ENCODE data around the gene AKAP13. TPM values are rescaled to one million over a fixed set of nuclear protein-coding genes. Genes with fewer than 3 reads are reported as not detected.

The AKAP13 gene
- total RNA-seq, 1 experiment from 2014 or later = 54.5 TPM

- no peaks in the 10 kb centered on the region for H3K9me3 ChIP-seq (ENCODE audit: low read depth, low read length, poor library complexity, severe bottlenecking)
- DNase-seq (ENCODE audit: low spot score) = no peak
- intact Hi-C loops (cut with micrococcal nuclease; ENCODE audit: unreplicated experiment) = no loop called here
- TF ChIP-seq CTCF (conservative IDR thresholded peaks at IDR 0.05; ENCODE audit: low read depth, low read length) = no peak
- TF ChIP-seq EZH2 (IDR thresholded peaks at IDR 0.05; ENCODE audit: borderline replicate concordance, low read depth, low read length, poor library complexity, severe bottlenecking) = no peak
- ChIA-PET POLR2A (ENCODE audit: low non-redundant PET) (no interaction called here), CTCF (no interaction called here)
- H3K36me3 ChIP-seq (ENCODE audit: insufficient read depth, low read length, poor library complexity, severe bottlenecking) = no peaks in the 10 kb centered on the region
- no peak overlapping the region for H3K4me3 ChIP-seq (ENCODE audit: low read depth, low read length, poor library complexity, severe bottlenecking)
- no peaks in the 10 kb centered on the region for H3K27me3 ChIP-seq (replicated peaks; ENCODE audit: insufficient read depth, low read depth, low read length, poor library complexity)
- H3K4me1 ChIP-seq (ENCODE audit: insufficient read depth, low read length, poor library complexity, severe bottlenecking) = peaks cover 12% of the 10 kb centered on the region
- no TSS peak for BruUV-seq (replicated peaks)
- H3K27ac ChIP-seq (ENCODE audit: low read depth, low read length, poor library complexity, severe bottlenecking) = no peak overlapping the region
Measured at GRCh38 chr15:85684174-85684710, 303.8 kb downstream of the AKAP13 start.

- TF ChIP-seq CTCF (conservative IDR thresholded peaks at IDR 0.05; ENCODE audit: low read depth, low read length) = no peak
- no peak for TF ChIP-seq EZH2 (IDR thresholded peaks at IDR 0.05; ENCODE audit: borderline replicate concordance, low read depth, low read length, poor library complexity, severe bottlenecking)
- Histone ChIP-seq H3K36me3 (ENCODE audit: insufficient read depth, low read length, poor library complexity, severe bottlenecking) (no peaks in the 10 kb centered on the region), H3K4me1 (ENCODE audit: insufficient read depth, low read length, poor library complexity, severe bottlenecking) (peaks cover 23% of the 10 kb centered on the region), H3K9me3 (ENCODE audit: low read depth, low read length, poor library complexity, severe bottlenecking) (no peaks in the 10 kb centered on the region), H3K27ac (ENCODE audit: low read depth, low read length, poor library complexity, severe bottlenecking) (no peak overlapping the region), H3K27me3 (replicated peaks; ENCODE audit: insufficient read depth, low read depth, low read length, poor library complexity) (no peaks in the 10 kb centered on the region), H3K4me3 (ENCODE audit: low read depth, low read length, poor library complexity, severe bottlenecking) (no peak overlapping the region)
- no TSS peak for BruUV-seq (replicated peaks)
- intact Hi-C loops (cut with micrococcal nuclease; ENCODE audit: unreplicated experiment) = no loop called here
- ChIA-PET POLR2A (ENCODE audit: low non-redundant PET) (interaction anchor here (0.6 kb wide), 1 partner anchor 79 kb away, joined by 4 read pairs; no protein-coding TSS in a partner anchor), CTCF (no interaction called here)
- no peak for DNase-seq (ENCODE audit: low spot score)
Measured at GRCh38 chr15:85685356-85685755, 305.0 kb downstream of the AKAP13 start.

- ChIA-PET CTCF (no interaction called here), POLR2A (ENCODE audit: low non-redundant PET) (no interaction called here)
- no TSS peak for BruUV-seq (replicated peaks)
Measured at GRCh38 chr15:85687329-85687728, 306.9 kb downstream of the AKAP13 start.

More at GRCh38 chr15:85687329-85687728, 306.9 kb downstream of the AKAP13 start:
- Histone ChIP-seq H3K9me3 (ENCODE audit: low read depth, low read length, poor library complexity, severe bottlenecking) (no peaks in the 10 kb centered on the region), H3K4me3 (ENCODE audit: low read depth, low read length, poor library complexity, severe bottlenecking) (no peak overlapping the region), H3K27ac (ENCODE audit: low read depth, low read length, poor library complexity, severe bottlenecking) (no peak overlapping the region), H3K36me3 (ENCODE audit: insufficient read depth, low read length, poor library complexity, severe bottlenecking) (no peaks in the 10 kb centered on the region), H3K27me3 (replicated peaks; ENCODE audit: insufficient read depth, low read depth, low read length, poor library complexity) (no peaks in the 10 kb centered on the region), H3K4me1 (ENCODE audit: insufficient read depth, low read length, poor library complexity, severe bottlenecking) (peaks cover 30% of the 10 kb centered on the region)
- intact Hi-C loops (cut with micrococcal nuclease; ENCODE audit: unreplicated experiment) = no loop called here
- no peak for TF ChIP-seq CTCF (conservative IDR thresholded peaks at IDR 0.05; ENCODE audit: low read depth, low read length)
- TF ChIP-seq EZH2 (IDR thresholded peaks at IDR 0.05; ENCODE audit: borderline replicate concordance, low read depth, low read length, poor library complexity, severe bottlenecking) = no peak
- no peak for DNase-seq (ENCODE audit: low spot score)

Measured in A673 (cell line).